GM12878 (cell line): Measurements from ENCODE around the gene CCDC61. TPM values are rescaled to one million over a fixed set of nuclear protein-coding genes. Genes with fewer than 3 reads are reported as not detected.
A peak's percentile ranks its signal among the peaks of the same experiment; 100 is the strongest.

Experiments
- CBX5 ChIP-seq: sonication (generic); IDR thresholded peaks from 2 replicates; pipeline ENCODE4 v1.6.1; 2016; ENCODE audit warnings: low read depth, moderate library complexity, mild to moderate bottlenecking, inconsistent platforms
- CEBPB ChIP-seq, 2 experiments: fragments of 150-350 bp in 1 of 2; IDR thresholded peaks; 2 replicates each; pipeline ENCODE4 v1.6.1; 2012 to 2014; ENCODE audit warnings: low read depth in 2 of 2, low read length in 2 of 2, borderline replicate concordance in 1 of 2, inconsistent platforms in 1 of 2
- CHD2 ChIP-seq: IDR thresholded peaks from 2 replicates; pipeline ENCODE4 v1.6.1; 2011; ENCODE audit warnings: low read depth, low read length, improper control_type of control experiment, borderline replicate concordance
- CHD4 ChIP-seq: fragments of 200-600 bp; sonication (generic); IDR thresholded peaks from 2 replicates; pipeline ENCODE4 v1.6.1; 2016; ENCODE audit warnings: mild to moderate bottlenecking
- LARP7 ChIP-seq: fragments of 450-650 bp; IDR thresholded peaks from 2 replicates; pipeline ENCODE4 v1.6.1; 2017; ENCODE audit warnings: mild to moderate bottlenecking
- MXI1 ChIP-seq: fragments of 150-350 bp; IDR thresholded peaks from 2 replicates; pipeline ENCODE4 v1.6.1; 2011; ENCODE audit warnings: low read depth, mild to moderate bottlenecking, inconsistent platforms, low read length, improper control_type of control experiment
- NFXL1 ChIP-seq: fragments of 450-650 bp; IDR thresholded peaks from 2 replicates; pipeline ENCODE4 v1.6.1; 2017; ENCODE audit warnings: antibody characterized with exemption, mild to moderate bottlenecking, borderline replicate concordance
- NRF1 ChIP-seq: conservative IDR thresholded peaks from 2 replicates; pipeline ENCODE4 v1.6.1; 2011; ENCODE audit warnings: mild to moderate bottlenecking, low read depth, low read length, improper control_type of control experiment
- RBBP5 ChIP-seq: fragments of 200-600 bp; sonication (generic); conservative IDR thresholded peaks from 2 replicates; pipeline ENCODE4 v1.6.1; 2016
- SMAD1 ChIP-seq: fragments of 450-650 bp; IDR thresholded peaks from 2 replicates; pipeline ENCODE4 v1.6.1; 2018; ENCODE audit warnings: mild to moderate bottlenecking, low read depth; ENCODE audit not compliant: partially characterized antibody
- SPI1 ChIP-seq: IDR thresholded peaks from 2 replicates; pipeline ENCODE4 v1.6.1; 2011; ENCODE audit warnings: low read depth, mild to moderate bottlenecking, low read length, moderate library complexity, borderline replicate concordance; ENCODE audit not compliant: insufficient read depth
- SRF ChIP-seq, 2 experiments: IDR thresholded peaks; 2 replicates each; pipeline ENCODE4 v1.6.1; 2011; ENCODE audit warnings: low read depth in 2 of 2, low read length in 2 of 2, mild to moderate bottlenecking in 1 of 2, moderate library complexity in 1 of 2
- TCF12 ChIP-seq: IDR thresholded peaks from 2 replicates; pipeline ENCODE4 v1.6.1; 2011; ENCODE audit warnings: low read depth, mild to moderate bottlenecking, low read length
- TCF3 ChIP-seq: IDR thresholded peaks from 2 replicates; pipeline ENCODE4 v1.6.1; 2012; ENCODE audit warnings: low read depth, mild to moderate bottlenecking, low read length, borderline replicate concordance; ENCODE audit not compliant: insufficient read depth
- polyA plus RNA-seq, 11 experiments: library from polyadenylated mRNA; depleted of rRNA in 4 of 11; unstranded in 6 of 11; stranded (reverse) in 5 of 11; fragments of >200 nt; fragmentation: Nextera tagmentation in 4 of 11; fragmentation: Illumina TruSeq in 1 of 11; extraction: Ambion mirVana in 4 of 11; extraction: Trizol in 1 of 11; gene quantifications; 1 replicate in 1 of 11; 2 replicates in 10 of 11; pipeline versions ENCODE4 v1.2.1 to v1.2.3, GENCODE V29; 2011 to 2016; ENCODE audit warnings: inconsistent platforms in 2 of 11, missing spikeins in 2 of 11, low read depth in 1 of 11
- total RNA-seq, 4 experiments: library from RNA; depleted of rRNA in 3 of 4; stranded (reverse); fragments of >200 nt in 3 of 4; fragmentation: Illumina TruSeq in 1 of 4; extraction: Trizol in 1 of 4; gene quantifications; 2 replicates each; pipeline versions ENCODE4 v1.2.1 to v1.2.3, GENCODE V29; 2013 to 2021
- TF ChIP-seq, protein P1 (sequence below): fragments of 450-650 bp; IDR thresholded peaks from 2 replicates; pipeline ENCODE4 v1.6.1; 2017; ENCODE audit warnings: antibody characterized with exemption, mild to moderate bottlenecking, moderate library complexity
- TF ChIP-seq, protein P2 (sequence below): fragments of 450-650 bp; formaldehyde crosslinking; IDR thresholded peaks from 2 replicates; pipeline ENCODE4 v1.4.0; 2020; ENCODE audit warnings: mild to moderate bottlenecking, moderate library complexity
- TF ChIP-seq, protein P3 (sequence below): fragments of 150-350 bp; IDR thresholded peaks from 2 replicates; pipeline ENCODE4 v1.6.1; 2016; ENCODE audit warnings: low read depth, low read length
- TF ChIP-seq, protein P4 (sequence below): fragments of 450-650 bp; IDR thresholded peaks from 2 replicates; pipeline ENCODE4 v1.6.1; 2016; ENCODE audit warnings: mild to moderate bottlenecking

CCDC61 gene
- total and polyA plus RNA-seq, 10 of the 15 experiments (the other 5 are each of a cell fraction or from before 2014, with no cell fraction given), result 0.27 to 27.1 (median 8.7) TPM

DNA sequence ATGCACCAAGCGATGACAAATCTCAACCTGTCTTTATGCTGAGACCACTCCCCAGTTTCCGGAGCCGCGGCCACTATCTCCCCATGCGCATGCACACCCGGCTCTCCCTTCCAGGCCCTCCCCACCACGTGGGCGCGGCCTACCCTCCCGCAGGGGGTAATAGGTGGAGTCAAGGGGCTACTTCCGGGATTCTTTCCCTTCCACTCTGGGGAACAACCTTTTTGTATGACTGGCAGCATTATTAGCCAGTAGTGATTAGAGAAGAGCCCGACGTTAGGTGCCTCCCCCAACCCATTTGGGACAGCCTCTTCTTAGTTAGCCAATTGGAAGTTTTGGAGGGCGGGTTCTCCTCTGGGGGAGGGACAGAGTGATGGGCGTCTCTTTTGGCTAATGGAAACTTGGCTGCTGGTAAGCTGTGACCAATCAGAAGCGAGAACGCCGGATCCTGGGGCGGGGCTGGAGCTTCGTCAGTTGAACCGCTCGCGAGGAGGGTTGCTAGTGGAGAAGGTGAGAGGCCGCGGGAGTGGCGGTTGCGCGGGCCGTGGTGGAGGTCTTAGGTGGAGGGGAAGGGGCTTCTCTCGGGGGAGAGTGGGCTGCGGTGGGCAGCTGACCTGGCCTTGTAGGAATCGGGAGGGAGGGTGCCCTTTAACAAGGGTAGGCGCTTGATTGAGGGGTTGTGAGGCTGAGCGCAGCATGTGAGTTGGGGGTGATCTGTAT is at the start of gene CCDC61 (continued):
- TF ChIP-seq, protein P1, sequence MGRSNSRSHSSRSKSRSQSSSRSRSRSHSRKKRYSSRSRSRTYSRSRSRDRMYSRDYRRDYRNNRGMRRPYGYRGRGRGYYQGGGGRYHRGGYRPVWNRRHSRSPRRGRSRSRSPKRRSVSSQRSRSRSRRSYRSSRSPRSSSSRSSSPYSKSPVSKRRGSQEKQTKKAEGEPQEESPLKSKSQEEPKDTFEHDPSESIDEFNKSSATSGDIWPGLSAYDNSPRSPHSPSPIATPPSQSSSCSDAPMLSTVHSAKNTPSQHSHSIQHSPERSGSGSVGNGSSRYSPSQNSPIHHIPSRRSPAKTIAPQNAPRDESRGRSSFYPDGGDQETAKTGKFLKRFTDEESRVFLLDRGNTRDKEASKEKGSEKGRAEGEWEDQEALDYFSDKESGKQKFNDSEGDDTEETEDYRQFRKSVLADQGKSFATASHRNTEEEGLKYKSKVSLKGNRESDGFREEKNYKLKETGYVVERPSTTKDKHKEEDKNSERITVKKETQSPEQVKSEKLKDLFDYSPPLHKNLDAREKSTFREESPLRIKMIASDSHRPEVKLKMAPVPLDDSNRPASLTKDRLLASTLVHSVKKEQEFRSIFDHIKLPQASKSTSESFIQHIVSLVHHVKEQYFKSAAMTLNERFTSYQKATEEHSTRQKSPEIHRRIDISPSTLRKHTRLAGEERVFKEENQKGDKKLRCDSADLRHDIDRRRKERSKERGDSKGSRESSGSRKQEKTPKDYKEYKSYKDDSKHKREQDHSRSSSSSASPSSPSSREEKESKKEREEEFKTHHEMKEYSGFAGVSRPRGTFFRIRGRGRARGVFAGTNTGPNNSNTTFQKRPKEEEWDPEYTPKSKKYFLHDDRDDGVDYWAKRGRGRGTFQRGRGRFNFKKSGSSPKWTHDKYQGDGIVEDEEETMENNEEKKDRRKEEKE, result no peak
- no peak for TF ChIP-seq TCF3
- peak; percentile 96 for TF ChIP-seq CHD2
- TF ChIP-seq, protein P2, sequence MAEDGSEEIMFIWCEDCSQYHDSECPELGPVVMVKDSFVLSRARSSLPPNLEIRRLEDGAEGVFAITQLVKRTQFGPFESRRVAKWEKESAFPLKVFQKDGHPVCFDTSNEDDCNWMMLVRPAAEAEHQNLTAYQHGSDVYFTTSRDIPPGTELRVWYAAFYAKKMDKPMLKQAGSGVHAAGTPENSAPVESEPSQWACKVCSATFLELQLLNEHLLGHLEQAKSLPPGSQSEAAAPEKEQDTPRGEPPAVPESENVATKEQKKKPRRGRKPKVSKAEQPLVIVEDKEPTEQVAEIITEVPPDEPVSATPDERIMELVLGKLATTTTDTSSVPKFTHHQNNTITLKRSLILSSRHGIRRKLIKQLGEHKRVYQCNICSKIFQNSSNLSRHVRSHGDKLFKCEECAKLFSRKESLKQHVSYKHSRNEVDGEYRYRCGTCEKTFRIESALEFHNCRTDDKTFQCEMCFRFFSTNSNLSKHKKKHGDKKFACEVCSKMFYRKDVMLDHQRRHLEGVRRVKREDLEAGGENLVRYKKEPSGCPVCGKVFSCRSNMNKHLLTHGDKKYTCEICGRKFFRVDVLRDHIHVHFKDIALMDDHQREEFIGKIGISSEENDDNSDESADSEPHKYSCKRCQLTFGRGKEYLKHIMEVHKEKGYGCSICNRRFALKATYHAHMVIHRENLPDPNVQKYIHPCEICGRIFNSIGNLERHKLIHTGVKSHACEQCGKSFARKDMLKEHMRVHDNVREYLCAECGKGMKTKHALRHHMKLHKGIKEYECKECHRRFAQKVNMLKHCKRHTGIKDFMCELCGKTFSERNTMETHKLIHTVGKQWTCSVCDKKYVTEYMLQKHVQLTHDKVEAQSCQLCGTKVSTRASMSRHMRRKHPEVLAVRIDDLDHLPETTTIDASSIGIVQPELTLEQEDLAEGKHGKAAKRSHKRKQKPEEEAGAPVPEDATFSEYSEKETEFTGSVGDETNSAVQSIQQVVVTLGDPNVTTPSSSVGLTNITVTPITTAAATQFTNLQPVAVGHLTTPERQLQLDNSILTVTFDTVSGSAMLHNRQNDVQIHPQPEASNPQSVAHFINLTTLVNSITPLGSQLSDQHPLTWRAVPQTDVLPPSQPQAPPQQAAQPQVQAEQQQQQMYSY (CRISPR knock-in tag), result no peak
- TF ChIP-seq CBX5, result no peak
- TF ChIP-seq LARP7, result no peak
- no peak for TF ChIP-seq TCF12
- no peak for TF ChIP-seq CEBPB (IDR thresholded peaks at IDR 0.05; ENCODE audit: borderline replicate concordance in 1 of 2, low read depth in 2 of 2, low read length in 2 of 2)
- no peak for TF ChIP-seq RBBP5
- TF ChIP-seq SRF (IDR thresholded peaks at IDR 0.05; ENCODE audit: low read depth in 2 of 2, low read length in 2 of 2), result 0 out of 4 replicates have a peak, but pooled peaks of 1 of the 2 experiments have one; percentile 39
- TF ChIP-seq CHD4, result no peak
- TF ChIP-seq, protein P3, sequence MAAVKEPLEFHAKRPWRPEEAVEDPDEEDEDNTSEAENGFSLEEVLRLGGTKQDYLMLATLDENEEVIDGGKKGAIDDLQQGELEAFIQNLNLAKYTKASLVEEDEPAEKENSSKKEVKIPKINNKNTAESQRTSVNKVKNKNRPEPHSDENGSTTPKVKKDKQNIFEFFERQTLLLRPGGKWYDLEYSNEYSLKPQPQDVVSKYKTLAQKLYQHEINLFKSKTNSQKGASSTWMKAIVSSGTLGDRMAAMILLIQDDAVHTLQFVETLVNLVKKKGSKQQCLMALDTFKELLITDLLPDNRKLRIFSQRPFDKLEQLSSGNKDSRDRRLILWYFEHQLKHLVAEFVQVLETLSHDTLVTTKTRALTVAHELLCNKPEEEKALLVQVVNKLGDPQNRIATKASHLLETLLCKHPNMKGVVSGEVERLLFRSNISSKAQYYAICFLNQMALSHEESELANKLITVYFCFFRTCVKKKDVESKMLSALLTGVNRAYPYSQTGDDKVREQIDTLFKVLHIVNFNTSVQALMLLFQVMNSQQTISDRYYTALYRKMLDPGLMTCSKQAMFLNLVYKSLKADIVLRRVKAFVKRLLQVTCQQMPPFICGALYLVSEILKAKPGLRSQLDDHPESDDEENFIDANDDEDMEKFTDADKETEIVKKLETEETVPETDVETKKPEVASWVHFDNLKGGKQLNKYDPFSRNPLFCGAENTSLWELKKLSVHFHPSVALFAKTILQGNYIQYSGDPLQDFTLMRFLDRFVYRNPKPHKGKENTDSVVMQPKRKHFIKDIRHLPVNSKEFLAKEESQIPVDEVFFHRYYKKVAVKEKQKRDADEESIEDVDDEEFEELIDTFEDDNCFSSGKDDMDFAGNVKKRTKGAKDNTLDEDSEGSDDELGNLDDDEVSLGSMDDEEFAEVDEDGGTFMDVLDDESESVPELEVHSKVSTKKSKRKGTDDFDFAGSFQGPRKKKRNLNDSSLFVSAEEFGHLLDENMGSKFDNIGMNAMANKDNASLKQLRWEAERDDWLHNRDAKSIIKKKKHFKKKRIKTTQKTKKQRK, result peak; percentile 93
- TF ChIP-seq SPI1, result no peak
- TF ChIP-seq MXI1, result peak; percentile 90
- no peak for TF ChIP-seq NFXL1
- TF ChIP-seq, protein P4, sequence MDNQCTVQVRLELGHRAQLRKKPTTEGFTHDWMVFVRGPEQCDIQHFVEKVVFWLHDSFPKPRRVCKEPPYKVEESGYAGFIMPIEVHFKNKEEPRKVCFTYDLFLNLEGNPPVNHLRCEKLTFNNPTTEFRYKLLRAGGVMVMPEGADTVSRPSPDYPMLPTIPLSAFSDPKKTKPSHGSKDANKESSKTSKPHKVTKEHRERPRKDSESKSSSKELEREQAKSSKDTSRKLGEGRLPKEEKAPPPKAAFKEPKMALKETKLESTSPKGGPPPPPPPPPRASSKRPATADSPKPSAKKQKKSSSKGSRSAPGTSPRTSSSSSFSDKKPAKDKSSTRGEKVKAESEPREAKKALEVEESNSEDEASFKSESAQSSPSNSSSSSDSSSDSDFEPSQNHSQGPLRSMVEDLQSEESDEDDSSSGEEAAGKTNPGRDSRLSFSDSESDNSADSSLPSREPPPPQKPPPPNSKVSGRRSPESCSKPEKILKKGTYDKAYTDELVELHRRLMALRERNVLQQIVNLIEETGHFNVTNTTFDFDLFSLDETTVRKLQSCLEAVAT, result peak; percentile 82
- TF ChIP-seq SMAD1, result peak; percentile 77
- TF ChIP-seq NRF1, result peak; percentile 82
